ENCODE results near the gene PI4KA.
"Not testable (repeated sequence)": the region's sequence is repeated elsewhere in the genome, so short reads cannot be mapped to it uniquely, and the experiment has no call there.

The PI4KA gene

DNA sequence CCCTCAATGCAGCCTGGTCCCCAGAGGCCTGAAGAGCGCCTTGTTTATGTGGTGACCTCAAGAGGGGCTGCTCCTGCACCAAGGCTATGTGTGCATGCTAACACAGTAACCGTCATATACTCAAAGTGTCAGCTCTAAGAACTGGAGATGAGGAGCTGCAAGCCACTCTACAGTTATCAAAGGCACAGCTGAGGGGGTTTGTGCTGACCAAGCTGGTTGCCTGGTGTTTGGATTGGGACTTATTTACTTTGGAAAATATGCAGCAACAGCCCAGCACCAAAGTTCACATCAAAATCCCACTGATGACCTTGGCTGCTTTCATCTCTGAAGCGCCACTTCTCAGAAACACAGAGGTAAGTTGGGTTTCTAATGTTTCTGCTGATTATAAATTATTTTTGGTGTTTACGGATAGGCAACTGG lies 84.8 kb downstream of the PI4KA start, which contains the start of gene SERPIND1:
Gene SERPIND1 (plus strand): TSS at position 321 of the 420 bp plus-strand sequence. CDS start 5,200 bp downstream, outside the sequence.
- DNase-seq: no peak

DNA sequence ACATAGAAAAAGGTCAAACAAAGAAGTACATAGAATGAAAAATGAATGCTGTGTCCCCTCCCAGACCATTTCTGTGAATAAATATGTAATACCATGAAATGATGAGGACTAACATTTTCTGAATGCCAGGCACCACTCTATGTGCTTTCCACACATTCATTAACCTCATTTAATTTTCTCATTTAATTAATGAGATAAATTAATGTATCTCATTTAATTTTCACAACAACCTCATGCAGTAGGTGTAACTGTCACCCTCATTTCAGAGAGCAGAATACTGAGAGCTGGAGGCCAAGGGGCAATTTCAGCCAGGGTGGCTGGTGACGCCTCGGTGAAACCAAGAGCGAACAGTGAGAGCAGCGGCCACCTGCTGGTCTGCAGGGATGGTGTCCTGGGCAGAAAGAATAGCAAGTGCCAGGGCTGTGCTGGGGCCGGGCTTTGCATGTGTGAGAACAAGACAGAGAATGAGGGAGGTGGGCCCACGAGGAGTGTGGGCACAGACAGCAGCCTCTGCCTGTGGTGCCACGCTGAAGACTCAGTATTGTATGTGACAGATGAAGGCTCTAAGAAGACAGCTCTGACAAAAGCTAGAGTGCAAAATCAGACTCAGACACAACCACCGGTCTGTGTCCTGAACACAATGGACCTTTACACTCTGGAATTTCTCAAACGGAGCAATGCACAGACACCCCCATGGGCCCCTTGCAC lies 86.5 kb downstream of the PI4KA start:
- DNase-seq: no peak

DNA sequence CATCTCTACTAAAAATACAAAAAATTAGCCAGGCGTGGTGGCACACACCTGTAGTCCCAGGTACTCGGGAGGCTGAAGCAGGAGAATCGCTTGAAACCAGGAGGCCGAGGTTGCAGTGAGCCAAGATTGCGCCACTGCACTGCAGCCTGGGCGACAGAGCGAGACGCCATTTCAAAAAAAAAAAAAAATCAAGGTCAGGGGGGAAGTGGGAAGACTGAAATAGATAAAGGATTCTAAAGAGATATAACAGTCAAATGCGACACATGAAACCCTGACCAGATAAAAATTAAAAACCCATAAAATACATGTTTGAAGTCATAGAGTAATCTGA lies 89.2 kb downstream of the PI4KA start:
- not testable (repeated sequence) for DNase-seq

DNA sequence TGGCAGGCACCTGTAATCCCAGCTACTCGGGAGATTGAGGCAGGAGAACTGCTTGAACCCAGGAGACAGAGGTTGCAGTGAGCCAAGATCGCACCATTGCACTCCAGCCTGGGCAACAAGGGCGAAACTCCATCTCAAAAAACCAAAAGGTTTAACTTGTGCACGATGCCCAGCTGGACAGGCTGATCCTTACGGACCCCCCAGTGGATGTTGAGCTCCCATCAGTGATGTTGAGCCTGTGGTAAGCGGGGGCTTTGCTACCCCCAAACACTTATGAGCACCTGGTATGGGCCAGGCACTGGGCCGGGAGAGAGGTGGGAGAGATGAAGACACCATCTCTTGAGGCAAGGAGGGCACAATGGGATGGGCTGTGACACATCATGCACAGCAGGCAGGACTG lies 92.1 kb downstream of the PI4KA start:
- DNase-seq: no peak

DNA sequence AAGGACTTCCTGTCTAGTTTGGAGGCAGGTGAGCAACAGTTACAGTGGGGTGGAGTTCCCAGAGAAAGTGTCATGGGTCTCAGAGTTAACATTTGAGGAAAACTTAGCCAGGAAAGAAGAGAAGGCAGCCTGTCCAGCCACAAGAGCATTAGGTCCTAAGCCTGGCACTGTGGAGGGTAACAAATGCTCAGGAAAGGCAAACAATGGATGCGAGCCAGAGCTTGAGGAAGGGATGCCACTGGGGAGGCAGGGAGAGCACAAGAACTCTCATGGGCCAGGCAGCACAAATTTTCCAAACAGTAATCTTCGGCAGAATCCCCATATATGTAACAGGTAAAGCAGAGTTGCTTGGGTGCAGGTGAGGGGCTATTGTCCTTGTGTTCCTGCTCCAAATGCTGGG lies 92.7 kb downstream of the PI4KA start:
- DNase-seq: no peak

DNA sequence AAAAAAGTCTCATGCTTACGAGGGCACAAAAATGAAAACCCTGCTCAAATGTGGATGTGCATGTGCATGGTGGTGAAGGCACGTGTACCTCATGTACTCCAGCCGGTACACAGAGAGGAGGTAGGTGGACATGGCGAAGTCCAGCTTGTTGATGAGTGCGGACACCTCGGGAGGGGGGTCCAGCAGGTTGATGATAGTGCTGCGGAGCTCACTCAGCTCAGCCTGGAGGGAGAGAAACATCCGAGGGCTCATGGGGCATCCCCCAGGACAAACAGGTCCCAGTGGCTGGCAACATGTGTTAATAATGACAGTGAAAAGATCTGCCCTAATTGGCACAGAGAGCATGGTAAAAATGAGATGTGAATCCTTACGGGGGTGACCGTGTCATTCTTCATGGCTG lies 93.9 kb downstream of the PI4KA start:
- DNase-seq: no peak

DNA sequence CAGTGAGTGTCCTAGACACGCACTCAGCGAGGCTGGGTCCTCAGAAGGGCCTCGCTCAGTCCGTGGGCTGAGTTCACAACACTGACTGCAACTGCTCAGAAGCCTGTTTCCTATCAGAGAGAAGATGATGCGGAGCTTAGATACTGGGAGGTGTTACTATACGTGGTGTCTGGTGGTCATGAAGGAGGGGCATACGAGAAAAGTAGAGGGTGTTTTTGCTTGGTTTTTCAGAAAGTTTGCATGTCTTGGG lies 94.2 kb downstream of the PI4KA start:
- DNase-seq: no peak

DNA sequence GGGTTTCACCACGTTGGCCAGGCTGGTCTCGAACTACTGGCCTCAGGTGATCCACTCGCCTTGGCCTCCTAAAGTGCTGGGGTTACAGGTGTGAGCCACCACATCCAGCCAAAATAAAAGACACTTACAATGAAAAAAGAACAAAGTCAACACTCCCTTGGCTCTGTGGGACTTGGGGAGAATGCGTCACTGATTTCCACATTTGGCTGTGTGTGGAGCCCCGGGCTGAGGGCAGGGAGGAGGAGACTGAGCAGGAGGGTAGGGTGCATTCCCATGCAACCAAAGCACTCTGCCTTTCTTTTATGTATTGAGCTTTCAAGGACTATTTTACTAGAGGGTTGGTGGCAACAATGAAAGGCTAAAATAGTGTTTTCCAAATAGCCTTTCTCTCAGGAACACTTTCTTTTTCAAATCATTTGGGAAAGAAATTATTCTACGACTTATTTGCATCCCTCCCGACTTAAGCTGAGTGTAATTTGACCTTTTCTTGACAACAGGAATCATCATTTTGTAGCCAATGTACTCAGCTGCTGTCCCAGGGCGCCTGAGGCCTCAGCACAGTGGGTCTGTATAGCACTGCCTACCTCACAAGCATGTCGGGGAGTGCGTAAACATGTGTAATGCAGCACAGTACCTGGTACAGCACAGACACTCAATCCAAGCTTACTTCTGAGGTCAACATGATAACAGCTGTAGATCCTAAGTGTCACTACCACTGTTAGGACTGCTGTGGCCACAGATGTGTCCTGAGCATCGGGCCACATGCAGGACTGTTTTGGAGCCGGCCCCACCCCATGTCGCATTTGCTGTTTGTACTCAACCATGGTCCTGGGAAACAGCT lies 94.8 kb downstream of the PI4KA start:
- DNase-seq: no peak

DNA sequence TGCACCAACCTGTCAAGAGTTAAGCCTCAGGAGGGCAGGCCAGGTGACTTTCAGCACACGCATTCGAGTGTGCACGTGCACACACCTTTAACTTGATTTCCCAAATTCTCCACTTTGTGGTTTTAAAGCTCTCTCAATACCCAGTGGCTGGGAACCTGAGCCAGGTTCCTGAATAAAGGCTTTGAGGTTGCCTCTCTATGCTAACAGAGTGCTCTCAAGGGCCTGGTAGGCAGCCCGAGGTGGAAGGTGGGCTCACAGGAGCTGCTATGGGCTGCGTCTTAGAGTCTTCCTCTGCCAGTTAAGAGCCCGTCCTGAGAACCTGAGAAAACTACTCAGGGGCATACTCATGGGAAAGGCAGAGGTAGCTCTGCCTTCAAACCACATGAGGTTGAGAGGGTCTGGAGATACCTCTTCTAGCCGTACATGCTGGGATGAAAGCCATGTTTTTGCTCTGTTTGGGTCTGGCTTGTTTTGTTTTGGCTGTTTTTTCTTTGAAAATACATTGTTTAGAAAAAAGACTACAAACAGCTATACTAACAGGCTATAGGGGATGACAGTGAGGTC lies 96.3 kb downstream of the PI4KA start:
- no peak for DNase-seq

DNA sequence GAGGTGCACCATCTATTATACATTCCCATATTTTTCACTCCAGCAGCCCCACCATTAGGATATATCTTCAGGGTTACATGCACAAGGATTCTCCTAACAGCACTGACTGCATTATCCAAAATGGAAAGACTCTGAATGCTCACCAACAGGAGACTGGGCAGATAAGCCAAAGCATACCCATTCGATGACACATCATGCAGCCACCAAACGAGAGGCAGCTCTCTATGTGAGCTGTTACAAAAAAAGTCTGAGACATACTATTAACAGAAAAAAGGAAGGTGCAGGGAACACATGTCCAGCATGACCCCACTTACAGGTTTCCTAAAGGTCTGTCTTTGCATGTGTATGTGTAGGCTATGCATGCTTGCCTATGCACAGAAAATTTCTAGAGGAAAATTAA lies 97.1 kb downstream of the PI4KA start:
- no peak for DNase-seq

DNA sequence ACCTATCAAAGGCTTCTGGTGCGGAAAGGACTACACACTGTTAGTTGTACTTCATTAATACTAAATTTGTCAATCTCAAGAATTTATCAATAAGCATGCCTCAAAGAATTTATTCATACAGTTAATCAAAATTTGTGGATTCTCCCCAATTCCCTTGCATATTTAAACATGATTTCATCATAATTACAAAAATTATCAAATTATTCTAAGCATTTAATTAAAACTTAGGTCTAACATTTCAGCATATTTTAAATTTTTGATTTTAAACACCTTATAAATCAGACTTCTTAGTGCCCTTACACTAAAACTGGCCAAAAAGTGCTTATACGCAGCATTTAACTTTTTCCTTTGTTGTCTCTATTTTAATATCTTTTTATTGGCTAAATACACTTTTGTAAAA lies 98.5 kb downstream of the PI4KA start:
- DNase-seq: no peak

DNA sequence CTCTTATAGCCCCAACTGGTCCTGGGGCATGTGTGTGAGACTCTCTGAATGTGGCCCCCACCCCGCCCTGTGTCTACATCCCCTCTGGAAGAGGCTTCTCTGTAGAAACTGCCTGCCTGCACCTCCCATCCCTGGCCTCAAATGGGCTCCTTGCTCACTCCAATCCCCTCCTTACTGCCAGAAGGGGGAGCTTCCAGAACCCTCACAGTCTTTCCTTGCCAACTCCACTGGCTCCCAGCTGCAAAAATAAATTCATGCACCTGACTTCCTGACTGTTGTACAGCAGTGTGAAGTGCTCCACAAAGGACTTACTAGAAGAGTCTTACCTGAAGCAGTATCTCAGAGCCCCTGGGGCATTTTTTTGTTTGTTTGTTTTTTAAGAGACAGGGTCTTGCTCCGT lies 99.9 kb downstream of the PI4KA start:
- no peak for DNase-seq

DNA sequence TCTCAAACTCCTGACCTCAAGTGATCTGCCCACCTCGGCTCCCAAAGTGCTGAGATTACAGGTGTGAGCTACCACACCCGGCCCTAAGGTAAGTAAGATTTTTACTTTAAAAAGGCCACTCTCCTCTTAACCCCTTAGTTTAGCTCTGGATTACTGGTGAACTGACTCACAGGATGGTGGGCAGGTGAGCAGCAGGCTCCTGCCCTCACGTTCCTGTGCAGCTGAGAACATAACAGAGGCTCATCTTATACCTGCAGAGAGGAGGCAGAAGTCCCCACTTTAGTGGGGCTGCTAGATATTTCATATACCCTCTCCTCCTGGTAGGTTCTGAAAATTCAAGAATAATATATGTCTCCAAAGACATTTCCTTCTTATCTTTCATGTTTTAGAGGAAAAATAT lies 101.8 kb downstream of the PI4KA start:
- no peak for DNase-seq

DNA sequence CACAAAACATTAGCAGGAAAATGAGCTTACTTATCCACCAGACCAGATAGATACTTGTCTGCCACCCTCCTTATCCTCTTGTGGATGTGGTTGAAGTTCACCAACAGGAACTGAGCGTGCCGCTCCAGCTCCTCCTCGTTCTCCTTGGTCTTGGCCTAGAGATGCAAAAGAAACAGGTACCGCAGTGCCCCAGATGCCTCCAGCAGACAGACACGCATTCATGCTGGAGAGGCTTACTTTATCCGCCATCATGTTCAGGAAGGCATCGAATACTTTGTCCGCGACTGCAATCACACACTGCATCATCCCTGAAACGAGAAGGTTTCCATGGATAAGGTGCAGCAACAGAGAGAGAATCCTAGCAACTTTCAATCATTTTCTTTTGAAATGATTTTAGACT lies 105.7 kb downstream of the PI4KA start:
- DNase-seq: no peak

DNA sequence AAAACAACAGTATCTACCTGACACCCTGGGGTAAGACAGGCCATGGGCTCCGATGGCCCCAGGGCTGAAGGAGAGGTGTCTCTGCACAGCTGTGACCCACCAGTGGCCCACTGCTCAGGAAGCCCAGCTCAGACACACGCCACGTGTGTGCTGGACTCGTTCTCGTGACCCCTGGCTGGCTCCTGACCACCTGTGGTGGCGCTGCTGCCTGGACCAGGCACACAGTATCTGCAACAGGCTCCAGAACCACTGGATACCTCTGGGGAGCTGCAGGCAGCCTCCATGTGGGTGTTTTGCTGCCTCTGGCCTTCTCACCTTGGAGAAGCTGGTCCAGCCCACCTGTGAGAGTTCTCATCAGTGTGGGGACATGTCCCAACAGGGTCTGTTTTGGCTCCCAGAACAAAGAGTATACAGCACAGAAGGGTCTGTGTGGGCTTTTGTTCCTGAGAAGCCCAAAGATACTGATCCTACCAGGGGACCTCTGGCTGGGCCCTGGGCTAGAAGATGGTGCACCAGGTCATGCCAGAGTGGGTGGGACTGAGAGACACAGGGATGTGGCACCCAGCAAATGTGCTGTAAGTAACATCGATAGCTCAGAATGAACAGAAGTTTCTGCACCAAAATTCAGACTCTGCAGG lies 106.4 kb downstream of the PI4KA start:
- no peak for DNase-seq

DNA sequence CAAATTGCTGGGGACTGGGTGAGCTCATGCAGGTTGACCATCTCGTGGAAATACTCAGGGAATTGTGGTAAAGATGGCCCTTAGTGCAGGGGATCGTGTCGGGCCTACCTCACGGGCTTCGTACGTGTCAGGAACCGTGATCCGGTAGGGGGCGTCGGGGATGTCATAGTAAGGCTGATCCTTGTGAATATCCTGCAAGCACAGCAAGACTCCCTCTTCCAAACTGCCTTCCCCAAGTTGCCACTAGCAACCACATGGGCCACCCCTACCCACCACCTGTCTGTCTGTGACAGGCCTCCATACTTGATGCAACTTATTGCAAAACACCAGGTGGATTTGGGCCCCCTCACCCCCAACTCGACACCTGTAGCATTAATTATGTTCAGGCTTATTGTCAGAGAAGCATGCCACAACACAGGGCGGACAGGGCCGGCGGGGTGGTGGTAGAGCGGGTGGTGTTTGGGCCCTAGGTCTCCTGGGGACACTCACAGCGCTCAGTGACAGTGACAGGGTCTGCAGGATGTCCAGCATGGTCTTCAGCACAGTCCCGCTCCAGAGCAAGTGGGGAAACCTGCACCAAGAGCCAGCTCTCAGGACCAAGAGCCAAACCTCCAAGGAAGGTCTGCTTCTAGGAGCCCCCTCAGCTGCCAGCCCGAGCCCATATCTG lies 107.3 kb downstream of the PI4KA start:
- no peak for DNase-seq

DNA sequence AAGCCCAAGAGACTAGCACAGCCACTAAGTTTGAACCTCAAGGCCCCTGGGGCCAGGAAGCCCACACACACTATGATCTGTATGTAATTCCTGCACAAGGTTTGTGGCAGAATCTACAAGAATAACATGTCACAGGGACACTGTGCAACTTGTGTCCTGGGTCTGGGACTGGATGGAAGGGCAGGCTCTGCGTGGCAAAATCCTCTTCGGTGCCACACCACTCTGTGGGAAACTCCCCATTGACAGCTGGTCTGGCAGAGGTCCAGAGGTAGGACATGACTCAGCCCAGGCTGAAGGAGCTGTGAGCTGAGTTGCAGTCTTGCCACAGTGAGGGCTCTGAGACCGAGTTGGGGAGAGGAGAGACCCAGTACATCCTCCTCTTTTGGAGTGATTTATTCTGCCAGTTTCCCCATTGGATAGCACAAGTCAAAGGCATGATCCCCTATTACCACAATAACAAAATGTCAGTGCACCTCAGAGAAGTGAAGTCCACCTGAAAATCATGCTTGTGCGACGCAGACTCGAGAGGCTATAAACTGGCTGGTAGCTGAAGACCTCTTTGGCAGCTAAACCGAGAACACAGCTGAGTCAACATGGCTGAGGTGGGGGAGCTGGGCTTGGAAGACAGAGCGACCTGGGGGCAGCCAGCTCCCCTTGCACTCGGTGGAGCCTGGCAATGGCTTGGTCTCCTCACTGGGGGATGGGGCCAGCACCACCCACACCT lies 108.0 kb downstream of the PI4KA start:
- peak; percentile 55 to 71 for DNase-seq

DNA sequence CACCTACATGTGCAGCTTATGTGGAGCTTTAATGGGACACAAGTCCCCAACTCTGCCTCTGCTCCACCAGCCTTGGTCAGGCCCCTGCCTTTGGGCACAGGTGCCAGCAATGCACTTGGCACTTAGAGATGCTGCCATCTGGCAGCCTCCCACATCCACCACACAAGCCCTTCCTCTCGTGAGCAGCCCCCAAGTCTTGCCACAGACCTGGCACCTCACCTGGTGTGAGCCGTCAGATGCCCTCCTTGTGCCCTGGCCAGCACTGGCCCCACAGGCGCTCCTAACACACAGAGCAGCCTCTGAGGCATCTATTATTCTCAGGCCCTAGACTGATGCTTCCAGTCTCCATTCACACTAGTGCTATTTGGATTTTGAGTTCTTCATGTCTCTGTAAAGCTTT lies 109.2 kb downstream of the PI4KA start:
- no peak for DNase-seq

DNA sequence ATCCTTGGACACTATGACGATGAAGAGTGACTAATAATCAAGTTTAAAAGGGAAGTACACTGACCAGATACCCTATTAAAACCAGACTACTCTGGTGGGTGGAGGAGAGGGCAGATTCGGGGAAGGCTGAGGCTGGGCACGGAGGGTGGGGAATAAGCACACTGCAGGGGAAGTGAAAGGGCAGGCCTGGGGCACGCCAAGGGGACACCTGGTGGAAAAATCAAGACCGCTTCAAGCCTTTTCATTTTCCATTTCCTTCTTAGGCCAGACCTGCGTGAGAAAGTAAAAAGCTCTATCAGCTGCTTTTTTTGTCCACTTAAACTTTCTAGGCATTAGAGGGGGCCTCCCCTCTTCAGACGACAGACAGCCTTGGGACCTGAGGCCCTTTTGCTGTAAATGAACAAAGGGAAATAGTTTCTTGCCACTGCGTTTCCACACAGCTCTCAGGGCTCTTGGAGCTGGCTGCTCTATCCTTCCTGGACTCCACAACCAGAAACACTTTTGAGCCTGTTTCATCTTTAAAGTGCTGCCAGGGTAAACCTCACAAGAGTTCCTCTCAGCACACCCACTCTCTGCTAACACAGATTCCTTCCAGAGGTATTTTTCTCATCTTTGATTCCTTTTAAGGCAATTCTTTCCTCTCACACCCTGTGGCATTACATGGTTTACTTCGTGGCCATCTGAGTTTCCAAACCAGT lies 109.7 kb downstream of the PI4KA start:
- DNase-seq: peak; percentile 27 to 46

DNA sequence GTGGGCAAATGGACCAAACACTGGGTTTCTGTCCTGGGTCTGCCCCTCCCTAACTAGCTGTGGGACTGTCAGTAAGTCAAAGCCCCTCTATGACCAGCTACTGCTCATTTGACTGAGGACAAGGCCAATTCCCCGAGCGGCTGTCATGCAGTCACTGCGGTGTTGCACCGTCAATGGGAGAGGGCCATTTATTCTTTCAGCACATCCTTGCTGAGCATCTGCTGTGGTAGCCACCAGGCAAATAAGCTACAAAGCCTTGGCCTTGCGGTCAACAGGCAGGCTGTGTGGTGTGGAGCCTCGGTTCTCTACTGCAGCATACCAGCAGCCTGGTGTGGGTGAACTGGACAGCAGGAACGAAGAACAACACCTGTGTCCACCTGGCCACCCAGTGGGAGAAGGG lies 110.5 kb downstream of the PI4KA start:
- DNase-seq: no peak

DNA sequence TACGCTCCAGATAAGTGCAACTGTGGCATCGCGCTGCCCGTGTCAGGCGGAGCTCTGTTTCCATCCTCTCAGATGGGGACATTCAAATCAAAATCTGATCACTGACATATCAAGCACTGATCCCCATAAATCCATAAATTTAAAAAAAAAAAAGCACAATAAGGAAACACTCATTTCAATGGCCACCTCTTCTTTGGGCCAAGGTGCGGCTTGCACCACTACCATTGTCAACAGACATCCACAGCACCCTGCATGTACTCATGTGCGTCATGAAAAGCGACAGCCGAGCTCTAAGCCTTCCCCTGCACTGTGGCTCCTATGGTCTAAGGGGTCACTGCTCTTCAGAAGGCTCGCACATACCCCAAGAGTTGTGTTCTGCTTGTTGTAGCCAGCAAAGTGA lies 111.4 kb downstream of the PI4KA start:
- DNase-seq: no peak

Data from inflammatory macrophage (primary cell).